NCI-H2029 (cell line): ENCODE results near the gene MCM10.
A peak's percentile ranks its signal among the peaks of the same experiment; 100 is the strongest.
"Not testable (repeated sequence)": the region's sequence is repeated elsewhere in the genome, so short reads cannot be mapped to it uniquely, and the experiment has no call there.

Experiments used
- DNase-seq: peaks from one replicate; lab custom pipeline; 2025; lab: John Stamatoyannopoulos, UW

The MCM10 gene

GRCh38 chr10:13160934-13161856 lies at the start of gene MCM10:
TSS of gene MCM10 (plus strand) at chr10:13161558. CDS start at chr10:13164203, 2,645 bp downstream.
- DNase-seq = peak; percentile 92

DNA sequence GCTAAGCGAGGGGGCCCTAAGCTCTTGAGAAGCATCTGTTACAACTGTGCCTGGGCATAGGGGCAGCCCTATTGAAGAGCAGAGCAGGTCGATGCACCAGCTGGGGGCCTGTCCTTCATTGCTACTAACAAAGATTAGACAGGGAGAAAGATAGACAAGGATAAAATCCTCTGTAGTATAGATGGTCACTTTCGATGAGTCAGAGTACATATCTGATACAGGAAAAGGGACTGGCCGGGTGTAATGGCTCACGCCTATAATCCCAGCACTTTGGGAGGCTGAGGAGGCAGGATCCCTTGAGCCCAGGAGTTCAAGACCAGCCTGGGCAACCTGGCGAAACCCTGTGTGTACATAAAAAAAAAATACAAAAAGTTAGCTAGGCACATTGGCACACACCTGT lies 47.8 kb upstream of the MCM10 start:
- DNase-seq = no peak

GRCh38 chr10:13115832-13116803 lies 45.2 kb upstream of the MCM10 start:
- no peak for DNase-seq

DNA sequence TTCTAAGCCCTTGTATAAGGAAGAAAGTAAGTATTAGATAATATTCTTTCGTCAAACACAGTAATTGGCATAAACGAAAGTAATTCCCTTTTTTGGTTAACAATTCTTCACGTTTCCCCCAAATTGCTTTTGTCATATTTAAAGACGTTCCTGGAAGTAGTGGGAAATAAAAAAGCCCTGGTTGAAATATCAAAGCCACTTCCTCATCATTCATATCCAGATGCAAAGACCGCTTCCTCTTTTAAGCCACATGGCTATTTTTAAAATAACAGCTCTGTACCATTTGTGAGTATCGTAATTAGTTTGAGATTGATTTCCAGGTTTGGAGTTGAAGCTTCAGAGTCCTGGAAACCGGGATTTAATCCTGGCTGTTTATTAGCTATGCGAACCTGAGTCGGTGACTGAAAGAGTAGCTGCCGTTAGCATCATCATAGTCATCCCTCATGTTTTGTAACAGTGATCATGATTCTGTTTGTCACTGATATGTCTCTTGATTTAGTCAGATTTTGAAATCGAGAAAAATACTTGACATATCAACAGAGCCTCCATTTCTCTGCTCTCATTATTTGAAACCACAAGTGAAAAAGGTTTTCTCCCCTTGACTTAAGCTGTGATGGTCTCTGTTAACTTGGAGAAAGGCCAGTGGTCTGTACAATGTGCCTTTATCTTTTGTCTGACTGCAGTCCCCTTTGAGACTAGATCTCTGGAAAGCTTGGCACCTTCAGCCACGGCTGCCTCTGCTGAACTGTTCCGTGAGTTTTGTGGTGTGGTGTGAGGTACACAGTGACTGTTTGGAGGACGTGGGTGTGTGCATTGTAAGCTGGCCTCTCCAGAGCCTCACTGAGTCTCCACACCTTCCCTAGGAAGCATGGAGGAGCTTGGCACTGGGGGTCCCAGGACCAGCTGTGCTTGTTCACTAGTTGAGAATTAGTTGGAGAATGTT lies 43.2 kb upstream of the MCM10 start:
- DNase-seq = no peak

DNA sequence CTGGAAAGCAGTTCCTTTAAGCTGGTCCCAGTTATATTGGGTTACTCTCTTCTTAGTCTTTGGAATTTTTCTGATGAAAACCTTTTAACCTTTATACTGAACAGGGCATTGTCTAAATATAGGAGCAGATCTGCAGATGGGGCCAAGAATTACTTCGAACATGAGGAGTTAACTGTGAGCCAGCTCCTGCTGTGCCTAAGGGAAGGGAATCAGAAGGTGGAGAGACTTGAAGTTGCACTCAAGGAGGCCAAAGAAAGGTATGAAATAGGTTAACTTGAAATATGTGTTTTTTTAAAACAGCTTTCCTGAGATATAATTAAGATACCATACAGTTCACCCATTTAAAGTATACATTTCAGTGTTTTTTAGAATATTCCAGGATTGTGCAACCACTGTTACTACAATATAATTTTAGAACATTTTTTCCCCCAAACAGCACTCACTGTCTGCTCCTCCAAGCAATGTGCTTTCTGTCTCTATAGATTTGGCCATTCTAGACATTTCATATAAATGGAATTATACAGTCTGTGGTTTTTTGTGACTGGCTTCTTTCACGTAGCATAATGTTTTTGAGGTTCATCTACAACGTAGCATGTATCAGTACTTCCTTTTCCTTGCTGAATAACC lies 42.5 kb upstream of the MCM10 start:
- DNase-seq = no peak

DNA sequence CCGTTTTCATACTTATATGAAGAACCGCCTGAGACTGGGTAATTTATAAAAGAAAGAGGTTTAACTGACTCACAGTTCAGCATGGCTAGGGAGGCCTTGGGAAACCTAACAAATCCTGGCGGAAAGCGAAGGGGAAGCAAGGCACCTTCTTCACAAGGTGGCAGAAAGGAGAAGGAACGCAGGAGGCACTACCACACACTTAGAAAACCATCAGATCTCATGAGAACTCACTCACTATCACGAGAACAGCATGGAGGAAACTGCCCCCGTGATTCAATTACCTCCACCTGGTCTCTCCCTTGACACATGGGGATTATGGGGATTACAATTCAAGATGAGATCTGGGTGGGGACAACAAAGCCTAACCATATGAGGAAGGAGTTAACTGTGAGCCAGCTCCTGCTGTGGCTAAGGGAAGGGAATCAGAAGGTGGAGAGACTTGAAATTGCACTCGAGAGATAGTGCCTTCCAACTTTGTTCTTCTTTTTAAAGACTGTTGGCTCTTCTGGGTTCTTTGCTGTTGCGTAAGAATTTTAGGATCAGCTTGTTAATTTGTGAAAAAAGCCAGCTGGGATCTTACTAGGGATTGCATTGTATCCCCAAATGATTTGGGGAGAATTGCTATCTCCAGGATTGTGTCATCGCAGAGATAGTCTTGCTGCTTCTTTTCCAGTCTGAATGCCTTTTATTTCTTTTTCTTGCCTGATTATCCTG lies 40.4 kb upstream of the MCM10 start:
- no peak for DNase-seq

DNA sequence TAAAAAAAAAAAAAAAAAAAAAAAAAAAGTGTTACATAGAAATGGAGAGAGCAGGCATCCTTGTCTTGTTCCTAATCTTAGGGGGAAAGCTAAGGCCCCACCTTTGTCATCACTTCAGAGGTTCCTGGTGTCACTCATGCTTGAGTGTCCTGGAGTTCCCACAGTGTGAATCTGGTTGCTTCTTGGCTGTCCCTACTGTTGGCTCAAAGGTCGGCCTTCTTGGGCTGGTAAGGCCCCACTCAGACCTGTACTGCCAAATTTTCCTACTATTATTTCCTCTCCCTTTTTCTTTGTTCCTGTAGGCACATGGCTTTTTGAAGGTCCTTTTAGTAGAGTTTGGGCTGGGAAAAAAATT lies 39.9 kb upstream of the MCM10 start:
- DNase-seq = no peak

- no peak for DNase-seq
These were observed 24.7 kb upstream of the MCM10 start for GRCh38 chr10:13136651-13137050.

- DNase-seq = no peak
These were observed 22.2 kb upstream of the MCM10 start for GRCh38 chr10:13139150-13139549.

GRCh38 chr10:13139676-13140075 lies 21.7 kb upstream of the MCM10 start:
- no peak for DNase-seq

- DNase-seq = no peak
These were observed 20.6 kb upstream of the MCM10 start for GRCh38 chr10:13140627-13141190.

GRCh38 chr10:13143766-13144165 lies 17.6 kb upstream of the MCM10 start:
- no peak for DNase-seq

DNA sequence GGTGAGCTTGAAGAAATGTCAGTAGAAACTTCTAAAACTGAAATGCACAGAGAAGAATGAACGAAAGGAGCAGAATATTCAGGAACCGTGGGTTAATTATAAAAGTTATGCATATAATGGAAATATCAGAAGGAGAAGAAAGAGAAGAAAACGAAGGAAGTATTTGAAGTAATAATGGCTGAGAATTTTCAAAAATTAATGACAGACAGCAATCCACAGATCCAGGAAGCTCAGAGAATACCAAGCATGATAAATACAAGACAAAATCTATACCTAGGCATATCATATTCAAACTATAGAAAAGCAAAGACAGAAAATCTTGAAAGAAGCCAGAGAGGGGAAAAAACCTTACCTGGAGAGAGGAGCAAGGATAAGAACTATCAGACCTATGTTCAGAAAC lies 16.5 kb upstream of the MCM10 start:
- no peak for DNase-seq

- no peak for DNase-seq
These were observed 15.0 kb upstream of the MCM10 start for GRCh38 chr10:13146379-13146778.

DNA sequence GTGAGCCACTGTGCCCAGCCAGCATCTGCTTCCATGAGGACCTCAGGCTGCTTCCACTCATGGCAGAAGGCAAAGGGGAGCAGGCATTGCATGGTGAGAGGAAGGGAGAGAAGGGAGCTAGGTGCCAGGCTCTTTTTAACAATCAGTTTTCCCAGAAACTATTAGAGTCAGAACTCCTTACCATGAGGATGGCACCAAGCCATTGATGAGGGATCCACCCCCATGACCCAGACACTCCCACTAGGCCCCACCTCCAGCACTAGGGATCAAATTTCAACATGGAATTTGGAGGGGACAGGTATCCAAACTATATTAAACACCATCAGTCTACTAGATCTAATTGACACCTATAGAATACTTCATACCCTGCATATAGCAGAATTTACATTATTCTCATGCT lies 14.2 kb upstream of the MCM10 start:
- DNase-seq = no peak

- no peak for DNase-seq
These were observed 9.1 kb upstream of the MCM10 start for GRCh38 chr10:13152296-13152695.

DNA sequence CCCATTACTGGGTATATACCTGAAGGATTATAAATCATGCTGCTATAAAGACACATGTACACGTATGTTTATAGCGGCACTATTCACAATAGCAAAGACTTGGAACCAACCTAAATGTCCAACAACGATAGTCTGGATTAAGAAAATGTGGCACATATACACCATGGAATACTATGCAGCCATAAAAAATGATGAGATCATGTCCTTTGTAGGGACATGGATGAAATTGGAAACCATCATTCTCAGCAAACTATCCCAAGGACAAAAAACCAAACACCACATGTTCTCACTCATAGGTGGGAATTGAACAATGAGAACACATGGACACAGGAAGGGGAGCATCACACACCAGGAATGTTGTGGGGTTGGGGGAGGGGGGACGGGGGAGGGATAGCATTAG lies 5.5 kb upstream of the MCM10 start:
- not testable (repeated sequence) for DNase-seq

GRCh38 chr10:13158401-13158800 lies 3.0 kb upstream of the MCM10 start:
- no peak for DNase-seq

- DNase-seq = no peak
These were observed 506 bp downstream of the MCM10 start for GRCh38 chr10:13161857-13162271.

DNA sequence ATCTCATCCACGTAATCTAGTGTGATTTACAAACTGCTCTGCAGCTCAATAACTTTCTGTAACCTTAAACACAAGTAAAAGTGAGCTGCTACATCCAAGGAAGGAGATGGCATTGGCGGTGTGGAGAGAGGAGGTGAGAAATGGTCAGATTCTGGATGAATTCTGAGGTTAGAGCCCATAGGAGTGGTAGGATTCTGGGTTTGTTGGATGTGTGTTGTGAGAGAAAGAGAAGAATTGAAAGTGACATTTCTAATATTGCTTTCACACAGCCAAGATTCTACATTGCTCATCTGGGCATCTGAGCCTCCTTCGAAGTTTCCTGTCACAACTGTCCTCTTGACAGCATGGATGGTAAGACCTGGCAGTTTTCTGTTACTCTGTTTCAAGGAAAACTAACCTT lies 2.5 kb downstream of the MCM10 start:
- no peak for DNase-seq
